ENCODE data around the gene LRCH3. TPM values are rescaled to one million over a fixed set of nuclear protein-coding genes. Genes with fewer than 3 reads are reported as not detected.
"Not testable (repeated sequence)": the region's sequence is repeated elsewhere in the genome, so short reads cannot be mapped to it uniquely, and the experiment has no call there.

LRCH3 gene
- total and polyA plus RNA-seq, 2 experiments from 2014 or later: 20.9 to 24.1 TPM

GRCh38 chr3:197908957-197909701 lies 118.1 kb downstream of the LRCH3 start:
- Histone ChIP-seq H3F3A (ENCODE audit: insufficient read depth) (peaks cover 44% of the 10 kb centered on the region), H3K36me3 (ENCODE audit: low read depth) (no peaks in the 10 kb centered on the region), H3K27me3 (replicated peaks; ENCODE audit: insufficient read depth) (no peaks in the 10 kb centered on the region), H3K4me2 (ENCODE audit: unreplicated experiment) (no peak overlapping the region), H3K9ac (no peak overlapping the region), H3K9me2 (ENCODE audit: insufficient read depth) (no peaks in the 10 kb centered on the region), H3K79me2 (ENCODE audit: insufficient read depth) (no peaks in the 10 kb centered on the region), H3K27ac (peak overlapping the region; percentile 9; the same call in 1 of the 2 replicates), H3K9me3 (ENCODE audit: low read depth) (no peaks in the 10 kb centered on the region), H3K4me1 (ENCODE audit: insufficient read depth) (peaks cover 26% of the 10 kb centered on the region), H3K4me3 (no peak overlapping the region), H4K20me1 (ENCODE audit: insufficient read depth) (no peaks in the 10 kb centered on the region), H2AFZ (no peak overlapping the region)
- DNase-seq: peak; percentile 35
- WGBS, 2 experiments (ENCODE audit: low coverage in 1 of 2, low lambda C conversion rate in 2 of 2, missing lambda C conversion rate in 2 of 2): 74 to 81% methylated on average over 4 of the region's 4 CpGs
- in situ Hi-C loops (cut with MboI): no loop called here
- TF ChIP-seq EZH2phosphoT487 (IDR thresholded peaks at IDR 0.05; ENCODE audit: insufficient read depth, low read depth) (no peak), EZH2 (IDR thresholded peaks at IDR 0.05; ENCODE audit: insufficient read depth, poor library complexity, severe bottlenecking) (no peak)

GRCh38 chr3:197912741-197913476 lies 121.9 kb downstream of the LRCH3 start:
- H3K4me2 ChIP-seq (ENCODE audit: unreplicated experiment): no peak overlapping the region
- H3F3A ChIP-seq (ENCODE audit: insufficient read depth): peaks cover 13% of the 10 kb centered on the region; the same call in 1 of the 2 replicates
- TF ChIP-seq EZH2 (IDR thresholded peaks at IDR 0.05; ENCODE audit: insufficient read depth, poor library complexity, severe bottlenecking): no peak
- TF ChIP-seq EZH2phosphoT487 (IDR thresholded peaks at IDR 0.05; ENCODE audit: insufficient read depth, low read depth): no peak
- H3K4me1 ChIP-seq (ENCODE audit: insufficient read depth): peaks cover 2% of the 10 kb centered on the region; the same call in 1 of the 2 replicates
- H3K9ac ChIP-seq: no peak overlapping the region
- in situ Hi-C loops (cut with MboI): no loop called here
- H3K4me3 ChIP-seq: no peak overlapping the region
- H3K36me3 ChIP-seq (ENCODE audit: low read depth): no peaks in the 10 kb centered on the region
- no peak overlapping the region for H3K27ac ChIP-seq
- WGBS, 2 experiments (ENCODE audit: low coverage in 1 of 2, low lambda C conversion rate in 2 of 2, missing lambda C conversion rate in 2 of 2): 84% methylated on average over 28 to 33 of the region's 33 CpGs
- no peaks in the 10 kb centered on the region for H3K27me3 ChIP-seq (replicated peaks; ENCODE audit: insufficient read depth)
- no peaks in the 10 kb centered on the region for H3K9me3 ChIP-seq (ENCODE audit: low read depth)
- DNase-seq: no peak
- H3K79me2 ChIP-seq (ENCODE audit: insufficient read depth): no peaks in the 10 kb centered on the region
- no peaks in the 10 kb centered on the region for H3K9me2 ChIP-seq (ENCODE audit: insufficient read depth)
- no peak overlapping the region for H2AFZ ChIP-seq
- H4K20me1 ChIP-seq (ENCODE audit: insufficient read depth): no peaks in the 10 kb centered on the region

- Histone ChIP-seq H3K4me3 (no peak overlapping the region), H3K36me3 (ENCODE audit: low read depth) (no peaks in the 10 kb centered on the region), H3K9me2 (ENCODE audit: insufficient read depth) (no peaks in the 10 kb centered on the region), H3K27me3 (replicated peaks; ENCODE audit: insufficient read depth) (no peaks in the 10 kb centered on the region), H4K20me1 (ENCODE audit: insufficient read depth) (no peaks in the 10 kb centered on the region), H3K9me3 (ENCODE audit: low read depth) (no peaks in the 10 kb centered on the region), H3F3A (ENCODE audit: insufficient read depth) (peaks cover 7% of the 10 kb centered on the region; the same call in 1 of the 2 replicates), H3K79me2 (ENCODE audit: insufficient read depth) (no peaks in the 10 kb centered on the region), H3K9ac (no peak overlapping the region), H2AFZ (no peak overlapping the region), H3K4me1 (ENCODE audit: insufficient read depth) (no peaks in the 10 kb centered on the region), H3K4me2 (ENCODE audit: unreplicated experiment) (no peak overlapping the region), H3K27ac (no peak overlapping the region)
- 95 to 97% methylated on average over 12 of the region's 12 CpGs for WGBS, 2 experiments (ENCODE audit: low coverage in 1 of 2, low lambda C conversion rate in 2 of 2, missing lambda C conversion rate in 2 of 2)
- TF ChIP-seq EZH2phosphoT487 (IDR thresholded peaks at IDR 0.05; ENCODE audit: insufficient read depth, low read depth): no peak
- TF ChIP-seq EZH2 (IDR thresholded peaks at IDR 0.05; ENCODE audit: insufficient read depth, poor library complexity, severe bottlenecking): no peak
- in situ Hi-C loops (cut with MboI): no loop called here
- no peak for DNase-seq
These were observed 122.8 kb downstream of the LRCH3 start for GRCh38 chr3:197913641-197914380.

GRCh38 chr3:197921429-197922275 lies 130.6 kb downstream of the LRCH3 start:
- H2AFZ ChIP-seq; in situ Hi-C loops (cut with MboI); H3K4me2 ChIP-seq (ENCODE audit: unreplicated experiment); H3K9me3 ChIP-seq (ENCODE audit: low read depth); H3K4me3 ChIP-seq; H3K27me3 ChIP-seq (replicated peaks; ENCODE audit: insufficient read depth); H3K9ac ChIP-seq; H3K36me3 ChIP-seq (ENCODE audit: low read depth); H3F3A ChIP-seq (ENCODE audit: insufficient read depth); H3K27ac ChIP-seq; H4K20me1 ChIP-seq (ENCODE audit: insufficient read depth); H3K79me2 ChIP-seq (ENCODE audit: insufficient read depth); H3K4me1 ChIP-seq (ENCODE audit: insufficient read depth); DNase-seq; H3K9me2 ChIP-seq (ENCODE audit: insufficient read depth): not testable (repeated sequence)
- 91 to 96% methylated on average over 11 to 24 of the region's 24 CpGs for WGBS, 2 experiments (ENCODE audit: low coverage in 1 of 2, low lambda C conversion rate in 2 of 2, missing lambda C conversion rate in 2 of 2)
